HG03097 (cell line): ENCODE measurements around the gene TPST2.
A peak's percentile ranks its signal among the peaks of the same experiment; 100 is the strongest.

Experiments
- ATAC-seq: cut with Tn5 transposase; IDR thresholded peaks from one replicate; pipeline ENCODE4 v1.9.1; 2021; ENCODE audit not compliant: unreplicated experiment, low FRiP score

The TPST2 gene

DNA sequence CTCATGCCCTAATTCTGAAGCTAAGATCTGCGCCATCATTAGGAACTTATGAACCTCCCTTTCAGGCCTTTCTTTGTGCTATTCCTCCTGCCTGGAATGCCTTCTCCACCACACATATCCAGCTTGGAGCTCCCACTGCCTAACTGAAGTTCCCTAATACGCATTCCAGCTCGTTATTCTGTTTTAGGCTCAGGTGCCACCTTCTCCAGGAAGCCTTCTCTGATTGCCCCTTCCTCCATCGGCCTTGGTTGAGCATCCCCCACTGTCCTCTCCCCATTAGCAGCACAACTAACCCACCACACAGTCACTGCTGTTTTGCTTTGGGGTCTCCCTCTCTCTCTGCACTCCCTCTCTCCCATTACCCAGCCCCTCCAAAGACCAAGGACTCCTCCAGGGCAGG, 22.7 kb upstream of the TPST2 start:
- no peak for ATAC-seq

DNA sequence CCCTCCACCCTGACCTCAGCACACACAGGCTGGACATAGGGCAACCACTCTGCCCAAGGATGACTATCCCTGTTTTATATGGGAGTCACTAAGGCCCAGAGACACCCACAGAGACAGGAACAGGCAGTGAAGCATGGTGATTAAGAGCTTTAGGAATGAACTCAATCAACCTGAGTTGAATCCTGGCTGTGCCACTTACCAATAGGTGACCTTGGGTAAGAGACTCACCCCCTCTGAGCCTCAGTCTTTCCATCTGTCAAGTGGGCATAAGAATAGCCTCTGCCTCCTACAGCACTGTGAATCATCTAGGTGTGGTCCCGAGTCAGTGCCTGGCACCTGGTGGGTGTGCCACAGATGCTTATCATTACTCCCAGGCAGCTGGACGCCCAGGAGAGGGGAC, 21.1 kb upstream of the TPST2 start:
- no peak for ATAC-seq

DNA sequence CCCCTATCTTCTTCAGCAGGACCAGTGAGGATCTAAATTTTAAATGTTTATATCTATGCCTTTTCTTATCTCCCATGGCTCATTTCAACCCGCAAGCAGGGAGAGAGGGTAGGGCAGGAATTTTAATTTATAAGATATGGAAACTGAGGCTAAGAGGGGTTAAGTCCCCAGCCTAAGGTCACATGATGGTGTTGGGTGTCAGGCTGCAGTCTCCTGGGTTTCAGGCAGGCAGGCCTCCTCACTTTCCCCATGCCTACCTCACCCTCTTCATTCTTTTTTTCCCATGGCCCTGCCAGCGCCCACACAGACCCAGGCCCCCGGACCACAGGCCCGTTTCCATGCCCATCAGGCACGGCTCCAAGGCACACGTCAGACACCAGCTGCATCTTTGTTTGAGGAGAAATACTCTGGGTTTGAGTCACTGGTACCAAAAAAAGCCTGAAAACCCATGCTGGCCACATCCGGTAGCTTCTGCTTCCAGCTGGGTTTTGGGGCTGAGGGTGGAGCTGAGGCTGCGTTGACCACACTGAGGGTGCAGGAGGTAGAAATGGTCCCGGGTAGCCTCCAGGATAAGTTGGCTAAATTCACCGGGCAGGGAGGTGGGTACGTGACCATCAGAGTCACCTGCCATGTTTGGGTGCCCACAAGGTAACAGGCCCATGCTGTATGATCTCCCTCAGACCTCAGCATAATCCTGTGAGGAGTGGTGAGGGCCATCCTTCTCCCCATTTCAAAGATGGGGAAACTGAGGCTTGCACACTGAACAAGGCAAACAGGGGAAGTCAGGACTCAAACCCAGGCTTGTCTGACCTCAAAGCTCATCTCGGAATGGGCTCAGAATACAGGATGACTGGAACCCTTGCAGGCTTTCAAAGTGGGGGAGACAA, 20.4 kb upstream of the TPST2 start:
- peak; percentile 72 for ATAC-seq

DNA sequence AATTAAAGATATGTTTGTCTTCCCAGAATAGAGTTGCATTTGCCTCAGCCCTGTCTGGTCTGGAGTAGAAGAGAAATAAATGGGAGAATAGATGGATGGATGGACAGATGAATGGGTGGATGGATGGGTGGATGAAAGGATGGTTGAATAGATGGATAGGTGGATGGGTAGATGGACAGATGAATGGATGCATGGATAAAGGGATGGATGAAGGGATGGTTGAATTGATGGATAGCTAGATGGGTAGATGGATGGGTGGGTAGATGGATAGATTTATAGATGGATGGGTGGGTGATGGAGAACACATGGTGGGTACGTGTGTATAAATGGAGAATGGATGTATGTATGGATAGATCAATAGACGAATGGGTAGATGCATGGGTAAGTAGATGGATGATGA, 19.4 kb upstream of the TPST2 start:
- ATAC-seq, result no peak

DNA sequence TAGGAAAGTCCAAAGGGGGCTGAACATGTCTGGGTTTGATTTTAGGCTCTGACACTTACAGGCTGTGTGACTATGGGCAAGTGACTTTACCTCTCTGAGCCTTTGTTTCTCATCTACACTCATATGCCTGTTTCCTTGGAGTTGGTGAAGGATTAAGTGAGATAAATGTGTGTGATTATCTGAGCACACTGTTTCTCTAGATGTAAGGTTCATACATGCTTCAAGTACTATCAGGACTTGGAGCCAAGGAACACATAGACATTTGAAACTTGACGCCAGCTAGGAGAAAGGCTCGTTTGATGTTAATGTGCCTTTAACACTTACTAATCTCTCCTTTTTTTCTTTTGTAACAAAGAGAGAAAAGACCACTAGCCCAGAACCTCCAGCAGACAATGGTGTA, 18.2 kb upstream of the TPST2 start:
- ATAC-seq, result no peak

DNA sequence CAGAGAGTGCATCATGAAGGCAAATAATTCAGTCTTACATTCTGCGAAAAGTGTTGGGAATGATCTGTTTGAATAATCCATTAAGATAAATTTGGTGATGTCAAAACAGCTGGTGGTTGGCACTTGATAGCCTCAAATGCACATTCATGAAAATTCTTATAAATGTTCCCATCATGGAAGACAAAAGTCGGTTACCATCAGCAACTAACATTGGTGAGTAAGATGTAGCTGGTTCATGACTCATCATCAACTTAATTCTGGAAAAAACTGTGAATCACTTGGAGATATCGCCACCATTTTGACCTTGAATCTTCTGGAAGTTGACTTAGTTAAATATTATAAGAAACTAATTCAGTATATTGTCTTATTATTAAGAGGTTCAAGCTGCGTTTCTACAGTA, 16.7 kb upstream of the TPST2 start:
- ATAC-seq, result no peak

DNA sequence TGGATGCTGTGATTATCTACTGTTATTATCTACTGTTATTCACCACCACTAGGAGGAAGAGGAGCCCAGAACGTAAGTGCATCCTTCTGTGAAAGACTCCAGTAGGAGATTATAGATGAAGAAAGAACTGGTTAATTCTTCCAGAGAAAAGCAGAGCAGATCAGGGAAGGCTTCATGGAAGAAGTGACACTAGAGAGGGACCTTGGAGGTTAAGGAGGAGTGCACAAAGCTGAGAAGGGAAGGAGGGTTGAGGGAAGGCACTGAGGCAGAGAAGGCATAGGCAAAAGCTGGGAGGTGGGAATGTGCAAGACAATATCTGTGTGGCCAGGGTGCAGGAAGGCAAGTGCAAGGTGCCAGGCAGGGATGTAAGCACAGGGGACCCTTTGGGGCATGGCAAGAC, 14.4 kb upstream of the TPST2 start:
- no peak for ATAC-seq

DNA sequence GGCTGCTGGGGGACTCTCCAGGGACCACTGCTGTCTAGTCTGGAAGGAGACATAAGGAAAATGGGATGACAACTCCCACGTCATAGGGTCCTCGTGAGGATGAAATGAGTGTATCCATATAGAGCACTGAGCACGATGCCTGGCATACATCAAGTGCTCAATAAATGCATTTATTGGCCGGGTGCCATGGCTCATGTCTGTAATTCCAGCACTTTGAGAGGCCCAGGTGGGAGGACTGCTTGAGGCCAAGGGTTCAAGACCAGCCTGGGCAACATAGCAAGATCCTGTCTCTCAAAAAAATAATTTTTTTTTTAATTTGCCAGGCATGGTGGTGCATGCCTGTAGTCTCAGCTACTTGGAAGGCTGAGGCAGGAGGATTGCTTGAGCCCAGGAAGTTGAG, 12.2 kb upstream of the TPST2 start:
- ATAC-seq, result no peak

DNA sequence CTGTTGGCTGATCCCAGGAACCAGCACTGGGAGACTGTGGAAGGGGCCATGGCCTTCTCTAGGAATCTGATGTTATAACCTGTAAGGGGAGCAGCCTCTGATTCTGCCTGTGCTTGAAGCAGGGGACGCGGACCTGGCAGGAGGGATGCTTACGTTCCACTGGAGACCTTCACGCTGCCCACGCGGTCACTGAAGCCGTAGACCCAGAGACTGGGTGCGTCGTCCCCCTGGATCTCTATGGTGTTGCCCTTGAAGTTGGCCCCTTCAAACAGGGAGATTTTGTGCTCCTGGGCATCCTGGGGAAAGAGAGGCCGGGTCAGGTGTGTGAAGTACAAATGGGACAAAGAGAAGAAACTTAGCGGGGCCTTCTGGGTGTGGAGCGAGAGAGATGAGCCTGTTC, 11.8 kb upstream of the TPST2 start:
- ATAC-seq, result no peak

DNA sequence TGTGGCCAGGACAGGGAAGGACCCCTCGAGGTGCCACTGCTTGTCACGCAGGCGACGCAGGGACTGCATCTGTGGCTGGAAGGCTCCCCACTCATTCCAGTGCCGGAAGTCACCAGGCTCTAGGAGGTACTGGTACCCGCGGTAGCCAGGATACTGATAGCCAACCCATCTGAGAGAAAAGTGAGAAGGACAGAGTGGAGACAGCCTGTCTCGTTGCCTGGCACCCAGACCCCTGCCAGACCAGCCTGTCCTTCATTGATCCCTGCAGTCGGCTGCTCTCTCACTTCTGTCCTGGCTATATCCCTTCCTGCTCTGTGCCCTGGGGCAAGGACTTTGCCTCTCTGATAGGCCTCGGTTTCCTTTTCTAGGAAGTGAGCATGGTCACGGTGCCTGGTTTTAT, 9.6 kb upstream of the TPST2 start:
- ATAC-seq, result no peak

DNA sequence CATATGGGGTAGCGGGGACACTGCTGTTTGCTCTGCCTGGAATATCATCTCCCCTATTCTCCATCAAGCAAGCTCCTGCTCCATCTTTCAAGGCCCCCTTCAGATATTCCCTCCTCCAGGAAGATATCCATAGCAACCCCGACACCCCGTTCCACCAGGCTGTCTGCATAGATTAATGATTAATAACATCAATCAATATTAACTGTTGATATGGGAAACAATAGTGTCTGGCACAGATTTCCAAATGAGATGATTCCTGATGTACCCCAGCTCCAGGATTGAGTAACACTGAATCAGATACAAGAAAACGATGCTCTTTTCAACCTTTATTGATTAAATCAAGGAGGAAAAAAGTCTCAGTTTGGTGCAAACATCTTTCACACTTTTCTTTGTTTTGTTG, 7.5 kb upstream of the TPST2 start:
- ATAC-seq, result no peak

DNA sequence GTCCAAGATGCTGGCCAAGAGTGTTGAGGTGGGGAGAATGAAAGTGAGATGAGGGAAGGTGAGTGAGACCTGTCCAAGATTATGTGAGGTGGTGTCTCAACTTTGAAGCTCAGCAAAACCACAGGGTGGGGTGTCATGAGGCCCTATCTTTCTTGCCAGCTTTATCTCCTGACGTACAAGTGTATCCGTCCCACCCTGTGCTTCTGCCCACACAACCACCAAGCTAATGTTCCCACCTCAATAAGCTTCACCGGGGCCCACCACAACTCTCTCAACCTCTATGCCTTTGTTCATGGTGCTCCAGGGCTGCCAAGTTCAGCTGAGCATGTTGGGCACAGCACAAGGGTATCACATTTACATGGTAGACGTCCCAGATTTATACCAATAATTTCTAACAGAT, 7.1 kb upstream of the TPST2 start:
- no peak for ATAC-seq

DNA sequence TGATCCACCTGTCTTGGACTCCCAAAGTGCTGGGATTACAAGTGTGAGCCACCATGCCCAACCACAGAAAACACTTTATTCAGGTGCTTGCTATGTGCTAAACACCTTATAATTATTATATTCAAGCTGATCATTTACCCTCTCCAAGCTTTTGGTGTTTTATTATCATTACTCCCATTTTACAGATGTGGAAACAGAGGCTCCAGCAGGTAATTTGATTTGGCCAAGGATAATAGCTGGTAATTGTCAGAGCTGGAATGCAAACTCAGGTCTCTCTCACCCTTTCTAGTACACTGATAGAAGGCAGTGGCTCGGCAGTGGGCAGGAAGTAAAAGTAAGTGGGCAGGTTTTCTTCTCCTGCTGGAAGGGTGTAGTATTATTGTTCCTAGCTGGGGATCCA, 3.8 kb upstream of the TPST2 start:
- ATAC-seq, result no peak

DNA sequence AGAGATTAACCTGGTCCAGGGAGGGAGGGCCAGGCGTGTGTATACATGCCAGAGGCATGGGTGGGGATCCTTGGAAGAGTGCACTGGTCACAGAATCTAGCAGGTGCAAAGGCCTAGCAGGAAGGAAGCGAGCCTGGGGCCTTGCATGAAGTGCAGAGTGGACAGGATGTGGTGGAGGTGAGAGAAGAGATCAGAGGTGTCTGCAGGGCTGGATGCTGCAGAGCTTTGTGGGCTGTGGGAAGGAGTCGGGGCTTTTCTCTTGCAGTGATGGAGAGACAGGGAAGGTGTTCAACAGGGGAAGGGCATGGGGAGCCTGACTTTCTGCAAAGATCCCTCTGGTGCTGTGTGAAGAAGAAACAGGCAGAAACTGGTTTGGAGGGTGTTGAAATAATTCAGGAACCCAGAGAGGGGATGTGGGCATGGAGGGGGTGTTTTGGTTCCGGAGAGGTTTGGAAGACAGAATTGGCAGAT, 2.5 kb upstream of the TPST2 start:
- ATAC-seq, result peak; percentile 54

DNA sequence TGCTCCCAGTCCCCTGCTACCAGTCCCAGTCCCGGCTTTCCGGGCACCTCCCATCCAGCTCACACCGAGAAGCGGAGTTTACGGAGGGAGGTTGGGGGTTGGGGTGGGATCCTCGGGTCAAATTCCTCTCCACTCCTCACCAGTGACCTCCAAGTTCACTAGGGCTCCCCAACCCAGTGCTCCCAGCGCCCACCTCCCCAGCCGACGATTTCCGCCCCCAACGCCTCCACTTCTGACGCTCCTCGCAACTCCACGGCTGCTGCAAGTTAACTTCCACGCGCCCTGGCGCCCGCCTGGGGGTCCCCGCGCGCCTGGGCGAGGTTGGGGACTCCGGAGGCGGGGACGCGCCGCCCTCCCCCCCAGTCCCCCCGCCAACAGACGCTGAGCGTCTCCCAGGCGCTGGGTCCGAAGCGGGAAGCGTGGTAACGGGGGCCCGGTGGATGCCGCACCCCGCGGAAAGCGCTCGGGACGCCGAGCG, 526 bp downstream of the TPST2 start:
- no peak for ATAC-seq

DNA sequence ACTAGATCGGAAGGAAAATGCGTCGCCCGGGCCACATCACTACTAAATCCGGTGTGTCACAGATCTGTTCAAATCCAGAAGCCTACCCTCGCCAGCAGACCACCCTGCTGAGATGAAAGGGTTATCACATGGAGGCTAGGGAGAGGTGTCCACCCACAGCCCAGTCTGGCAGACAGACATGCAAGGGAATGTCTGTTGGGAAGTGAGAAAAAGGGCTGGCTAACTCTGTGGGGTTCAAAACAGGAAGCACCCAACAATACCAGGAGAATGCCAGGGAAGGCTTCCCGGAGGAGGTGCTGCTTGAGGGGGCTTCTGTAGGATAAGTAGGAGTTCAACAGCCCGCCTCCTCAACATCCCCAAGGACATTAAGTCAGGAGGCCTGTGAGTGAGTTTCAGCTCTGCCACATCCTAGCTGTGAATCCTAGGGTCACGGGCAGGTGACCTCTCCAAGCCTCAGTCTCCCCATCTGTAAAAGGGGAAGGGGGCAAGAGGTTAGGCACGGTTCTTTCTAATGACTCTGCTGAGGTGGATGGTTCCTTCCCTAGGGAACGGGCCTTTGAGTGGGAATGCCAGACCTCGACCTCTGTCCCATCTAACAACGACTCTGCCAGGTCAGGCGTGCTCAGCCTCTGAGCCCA, 1.1 kb downstream of the TPST2 start:
- no peak for ATAC-seq

DNA sequence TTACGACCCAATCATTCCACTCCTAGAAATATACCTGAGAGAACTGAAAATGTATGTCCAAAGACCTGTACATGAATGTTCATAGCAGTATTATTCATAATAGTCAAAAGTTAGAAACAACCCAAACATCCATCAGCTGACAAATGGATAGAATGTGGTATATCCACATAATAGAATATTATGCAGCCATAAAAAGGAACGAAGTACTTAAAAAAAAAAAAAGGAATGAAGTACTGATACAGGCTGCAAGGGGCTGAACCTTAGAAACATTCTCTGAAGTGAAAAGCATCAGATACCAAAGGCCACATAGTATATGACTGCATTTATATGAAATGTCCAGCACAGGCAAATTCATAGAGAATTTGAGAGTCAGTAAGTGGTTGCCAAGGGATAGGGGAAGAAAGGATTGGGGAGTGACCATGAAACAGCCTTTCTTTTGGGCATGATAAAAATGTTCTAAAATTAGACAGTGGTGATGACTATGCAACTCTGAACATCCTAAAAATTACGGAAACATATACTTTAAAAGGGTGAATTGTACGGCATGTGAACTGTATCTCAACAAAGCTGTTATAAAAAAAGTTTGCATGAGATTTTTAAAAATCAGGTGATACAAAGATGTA, 1.8 kb downstream of the TPST2 start:
- no peak for ATAC-seq

DNA sequence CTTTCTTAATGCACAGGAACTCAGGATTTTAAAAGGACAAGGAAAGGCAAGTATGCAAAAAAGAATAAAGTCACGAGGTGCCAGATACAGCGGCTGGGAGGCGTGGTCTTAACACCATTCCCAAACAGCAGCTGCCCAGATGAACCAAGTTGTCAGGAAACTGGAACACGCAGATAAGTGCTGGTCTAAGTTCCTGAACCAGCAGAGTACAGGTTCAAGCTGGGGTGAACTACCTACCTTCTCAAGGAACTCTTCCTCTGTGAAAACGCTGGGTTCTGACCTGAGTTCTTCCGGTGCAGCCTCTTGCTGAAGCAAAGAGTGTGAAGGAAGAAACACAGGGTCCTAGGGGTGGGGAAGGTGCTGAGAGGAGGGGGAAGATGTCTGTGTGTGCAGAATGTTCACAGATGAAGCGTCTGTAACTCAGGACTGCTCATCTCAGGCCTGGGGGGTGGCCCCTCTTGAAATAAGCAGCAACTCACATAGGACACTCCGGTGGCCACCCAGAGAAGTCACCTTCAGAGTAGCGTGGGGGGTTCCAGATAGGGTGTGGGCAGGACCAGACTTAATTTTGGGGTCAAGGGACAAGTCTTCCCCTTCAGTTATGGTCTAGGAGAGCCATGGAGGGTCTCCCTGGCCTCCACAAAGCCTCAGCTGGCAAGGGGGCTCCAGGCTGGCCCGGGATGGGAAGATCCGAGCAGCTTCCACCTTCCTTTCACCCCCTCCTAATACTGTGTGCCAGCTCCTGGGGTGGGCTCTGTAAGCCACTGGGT, 3.2 kb downstream of the TPST2 start:
- no peak for ATAC-seq

DNA sequence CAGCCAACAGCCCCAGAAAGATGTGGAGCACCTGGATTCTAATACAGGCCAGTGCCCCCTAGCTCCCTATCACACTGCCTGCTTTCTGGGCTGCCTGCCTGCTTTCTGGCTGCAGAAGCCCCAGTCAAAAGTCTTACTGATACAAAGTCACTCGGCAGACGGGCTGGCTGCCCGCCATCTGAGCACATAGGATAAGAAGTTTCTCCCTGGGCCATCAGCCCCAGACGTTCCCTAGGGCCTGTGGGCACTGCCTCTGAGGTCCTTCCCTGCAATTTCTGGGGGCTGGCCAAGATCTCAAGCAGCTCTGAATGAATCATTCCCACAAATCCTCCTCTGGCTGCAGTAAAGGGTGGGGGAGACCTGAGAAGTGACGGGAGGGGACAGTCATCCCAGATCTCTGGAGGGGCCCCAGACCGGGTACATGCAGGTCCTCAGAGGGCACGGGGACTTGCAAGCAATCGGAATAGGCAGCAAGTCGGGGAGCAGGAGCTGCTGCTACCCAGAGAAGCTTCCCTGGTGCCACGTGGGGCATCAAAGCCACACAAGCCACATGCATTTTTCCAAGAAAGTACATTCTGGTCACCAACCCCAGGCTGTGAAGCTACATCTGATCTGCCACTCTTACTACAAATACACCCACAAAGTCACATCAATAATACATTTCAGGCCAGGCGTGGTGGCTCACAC, 4.7 kb downstream of the TPST2 start:
- ATAC-seq, result no peak

DNA sequence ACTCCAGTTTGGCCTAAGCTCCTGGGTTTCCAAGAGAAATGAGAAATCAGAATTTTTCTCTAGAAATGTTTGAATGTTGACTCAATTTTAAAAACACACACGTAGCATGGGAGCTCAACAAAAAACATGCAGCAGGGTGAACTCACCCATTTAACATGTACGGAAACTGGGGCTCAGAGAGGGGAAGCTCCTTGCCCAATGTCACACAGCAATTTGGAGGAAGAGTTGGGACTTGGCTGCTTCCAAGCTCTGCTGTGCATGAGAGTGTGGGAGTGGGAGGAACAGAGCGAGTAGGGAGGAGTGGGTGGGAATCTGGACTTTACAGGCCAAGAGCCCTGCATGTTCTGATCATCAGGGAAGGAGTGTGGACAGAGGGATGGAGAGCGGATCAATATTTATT, 5.9 kb downstream of the TPST2 start:
- ATAC-seq, result no peak
